PFSK-1 (cell line): Measurements from ENCODE around the gene SCRT2.

Experiments
- POLR2AphosphoS5 ChIP-seq: IDR thresholded peaks from 2 replicates; pipeline ENCODE4 v1.6.1; 2012; ENCODE audit warnings: low read depth, mild to moderate bottlenecking, control low read depth, low read length, moderate library complexity
- TAF1 ChIP-seq: IDR thresholded peaks from 2 replicates; pipeline ENCODE4 v1.6.1; 2012; ENCODE audit warnings: low read length, control low read depth, borderline replicate concordance; ENCODE audit not compliant: insufficient read depth

DNA sequence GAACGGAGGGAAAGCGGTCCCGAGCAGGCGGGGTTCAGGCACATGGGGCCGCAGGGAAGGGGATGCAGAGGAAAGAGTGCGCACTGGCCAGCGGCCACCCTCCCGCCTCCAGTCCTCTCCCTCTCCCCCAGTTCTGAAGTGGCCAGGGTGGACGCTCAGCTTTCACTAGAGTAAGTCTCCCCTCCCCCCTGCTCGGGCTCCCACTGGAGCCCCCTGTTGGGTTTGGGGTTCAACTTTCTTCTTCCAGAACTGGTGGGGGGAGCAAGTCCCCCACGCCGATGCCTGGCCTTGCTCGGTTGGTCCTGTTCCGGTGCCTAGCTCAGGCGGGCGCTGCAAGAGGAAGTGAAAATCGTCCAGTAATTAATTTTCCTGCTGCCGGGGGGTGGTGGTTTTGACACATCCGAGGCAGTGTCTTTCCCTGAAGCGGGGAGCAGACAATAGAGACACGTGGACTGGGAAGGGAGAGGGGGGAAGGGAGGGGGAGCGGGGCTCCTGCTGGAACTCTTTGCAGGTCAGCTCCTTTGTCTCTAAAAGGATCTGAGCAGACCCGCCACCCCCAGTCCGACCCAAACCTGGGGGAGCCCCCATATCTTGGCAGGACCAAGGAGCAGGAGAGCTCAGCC is 824 bp upstream of the SCRT2 start:
- TF ChIP-seq TAF1 (no peak), POLR2AphosphoS5 (no peak)
